ENCODE results near the gene OR8B3. TPM values are rescaled to one million over a fixed set of nuclear protein-coding genes. Genes with fewer than 3 reads are reported as not detected.

OR8B3 gene
- total RNA-seq, 4 donors from 2014 or later = not detected

DNA sequence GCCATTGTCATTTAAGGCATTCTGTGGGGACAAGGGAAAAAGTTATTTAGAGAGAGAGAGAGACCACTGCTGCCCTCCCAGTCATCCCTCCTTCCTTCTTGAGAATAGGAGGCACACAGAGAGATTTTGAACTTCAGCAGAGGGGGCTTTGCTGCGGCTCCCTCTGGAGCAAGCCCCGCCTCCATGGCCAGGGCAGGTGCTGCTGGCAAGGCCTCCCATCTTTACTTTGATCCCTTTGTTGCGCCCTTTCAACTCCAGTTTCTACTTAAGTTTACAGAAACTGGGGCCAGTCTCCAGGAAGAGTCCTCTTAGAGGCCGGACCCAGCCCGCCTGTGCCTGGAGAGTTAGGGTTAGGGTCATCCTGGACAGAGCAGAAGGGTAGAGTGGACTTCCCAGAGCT lies 42.3 kb upstream of the OR8B3 start:
- Histone ChIP-seq H3K36me3 (no peaks in the 10 kb centered on the region), H3K4me3 (no peak overlapping the region), H3K4me1 (no peaks in the 10 kb centered on the region), H3K9me3 (no peaks in the 10 kb centered on the region), H3K27ac (no peak overlapping the region), H3K27me3 (no peaks in the 10 kb centered on the region)
- no peak for TF ChIP-seq POLR2A (IDR thresholded peaks at IDR 0.05)
- TF ChIP-seq CTCF (IDR thresholded peaks at IDR 0.05) = no peak
- DNase-seq = no peak

- Histone ChIP-seq H3K27me3 (no peaks in the 10 kb centered on the region), H3K9me3 (no peaks in the 10 kb centered on the region), H3K36me3 (no peaks in the 10 kb centered on the region), H3K4me3 (no peak overlapping the region), H3K27ac (no peak overlapping the region), H3K4me1 (no peaks in the 10 kb centered on the region)
- DNase-seq = no peak
- TF ChIP-seq POLR2A (IDR thresholded peaks at IDR 0.05) (no peak), CTCF (IDR thresholded peaks at IDR 0.05) (no peak)
These were observed 41.8 kb upstream of the OR8B3 start for GRCh38 chr11:124440608-124441007.

- TF ChIP-seq POLR2A (IDR thresholded peaks at IDR 0.05) (no peak), CTCF (IDR thresholded peaks at IDR 0.05) (no peak)
- H3K27me3 ChIP-seq = no peaks in the 10 kb centered on the region
- no peaks in the 10 kb centered on the region for H3K36me3 ChIP-seq
- no peaks in the 10 kb centered on the region for H3K9me3 ChIP-seq
- no peak for DNase-seq
- H3K27ac ChIP-seq = no peak overlapping the region
- H3K4me3 ChIP-seq = no peak overlapping the region
- no peaks in the 10 kb centered on the region for H3K4me1 ChIP-seq
These were observed 35.9 kb upstream of the OR8B3 start for GRCh38 chr11:124434699-124435098.

GRCh38 chr11:124429599-124429998 lies 30.8 kb upstream of the OR8B3 start:
- no peak for DNase-seq
- Histone ChIP-seq H3K4me3 (no peak overlapping the region), H3K9me3 (no peaks in the 10 kb centered on the region), H3K27me3 (no peaks in the 10 kb centered on the region), H3K36me3 (no peaks in the 10 kb centered on the region), H3K4me1 (no peaks in the 10 kb centered on the region), H3K27ac (no peak overlapping the region)
- no peak for TF ChIP-seq CTCF (IDR thresholded peaks at IDR 0.05)
- no peak for TF ChIP-seq POLR2A (IDR thresholded peaks at IDR 0.05)

DNA sequence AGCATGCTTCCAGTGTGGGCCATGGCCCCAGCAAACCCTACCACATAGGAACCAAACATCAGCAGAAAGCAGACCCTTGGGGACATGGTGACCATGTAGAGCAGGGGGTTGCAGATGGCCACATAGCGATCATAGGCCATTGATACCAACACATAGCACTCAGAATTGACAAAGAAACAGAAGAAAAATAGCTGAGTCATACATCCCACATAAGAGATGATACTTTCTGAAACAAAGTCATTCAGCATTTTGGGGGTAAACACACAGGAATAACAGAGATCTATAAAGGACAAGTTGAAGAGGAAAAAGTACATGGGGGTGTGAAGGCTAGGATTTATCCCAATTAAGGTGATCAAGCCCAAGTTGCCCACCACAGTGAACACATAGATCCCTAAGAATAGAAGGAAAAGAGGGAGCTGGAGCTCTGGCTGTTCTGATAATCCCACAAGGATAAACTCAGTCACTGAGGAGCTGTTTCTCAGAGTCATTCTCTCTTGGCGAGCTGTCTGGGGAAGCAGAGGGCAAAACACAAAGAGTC lies 25.6 kb upstream of the OR8B3 start, which contains the start of gene OR8B4:
Gene OR8B4 (minus strand): TSS at position 488 of the 538 bp plus-strand sequence. CDS start 0 bp downstream, at position 488.
- no peaks in the 10 kb centered on the region for H3K4me1 ChIP-seq
- H3K9me3 ChIP-seq = no peaks in the 10 kb centered on the region
- no peaks in the 10 kb centered on the region for H3K36me3 ChIP-seq
- no peak within 1 kb of the TSS for H3K4me3 ChIP-seq
- no peaks in the 10 kb centered on the region for H3K27me3 ChIP-seq
- no peak for DNase-seq
- no peak within 1 kb of the TSS for H3K27ac ChIP-seq
- no peak for TF ChIP-seq POLR2A (IDR thresholded peaks at IDR 0.05)
- TF ChIP-seq CTCF (IDR thresholded peaks at IDR 0.05) = no peak

- TF ChIP-seq CTCF (IDR thresholded peaks at IDR 0.05) = no peak
- TF ChIP-seq POLR2A (IDR thresholded peaks at IDR 0.05) = no peak
- Histone ChIP-seq H3K27ac (no peak overlapping the region), H3K4me3 (no peak overlapping the region), H3K4me1 (no peaks in the 10 kb centered on the region), H3K36me3 (no peaks in the 10 kb centered on the region), H3K27me3 (no peaks in the 10 kb centered on the region), H3K9me3 (no peaks in the 10 kb centered on the region)
- DNase-seq = no peak
These were observed 22.2 kb upstream of the OR8B3 start for GRCh38 chr11:124421043-124421442.
